ENCODE results near the gene SAMD14. TPM values are rescaled to one million over a fixed set of nuclear protein-coding genes. Genes with fewer than 3 reads are reported as not detected.

The SAMD14 gene
- total RNA-seq, 1 donor from 2014 or later: 1.7 TPM

- ATAC-seq: peak; percentile 75
- intact Hi-C loops (cut with DNase I): loop anchor here (5.0 kb wide), 2 partner anchors 39 to 364 kb away; partner anchors contain the start of gene KAT7
These were observed 21.3 kb upstream of the SAMD14 start for GRCh38 chr17:50151041-50151936.

GRCh38 chr17:50150354-50151040 is 20.5 kb upstream of the SAMD14 start, which contains the start of gene PPP1R9B:
PPP1R9B (minus strand) TSS chr17:50150677; CDS start chr17:50150513, 164 bp downstream.
- intact Hi-C loops (cut with DNase I): loop anchor here (5.0 kb wide), 2 partner anchors 38 to 363 kb away; partner anchors contain the start of gene KAT7
- no peak for ATAC-seq
- DNase-seq (ENCODE audit: missing footprints): no peak

More at GRCh38 chr17:50151041-50151936, 21.3 kb upstream of the SAMD14 start:
- DNase-seq (ENCODE audit: missing footprints): peak; percentile 95

- ATAC-seq (no peak), DNase-seq (ENCODE audit: missing footprints) (peak; percentile 90)
- intact Hi-C loops (cut with DNase I): loop anchor here (5.0 kb wide), 2 partner anchors 37 to 362 kb away; partner anchors contain the start of gene KAT7
These were observed 19.7 kb upstream of the SAMD14 start for GRCh38 chr17:50149417-50150353.

GRCh38 chr17:50149091-50149416 is 19.1 kb upstream of the SAMD14 start:
- intact Hi-C loops (cut with DNase I): no loop called here
- no peak for ATAC-seq
- DNase-seq (ENCODE audit: missing footprints): no peak

GRCh38 chr17:50148226-50149090 is 18.5 kb upstream of the SAMD14 start:
- intact Hi-C loops (cut with DNase I): no loop called here
- ATAC-seq: peak; percentile 1
- DNase-seq (ENCODE audit: missing footprints): peak; percentile 82

GRCh38 chr17:50147841-50148225 is 17.9 kb upstream of the SAMD14 start:
- peak; percentile 65 for DNase-seq (ENCODE audit: missing footprints)
- intact Hi-C loops (cut with DNase I): no loop called here
- peak; percentile 12 for ATAC-seq

- ATAC-seq (no peak), DNase-seq (ENCODE audit: missing footprints) (peak; percentile 69)
- intact Hi-C loops (cut with DNase I): no loop called here
These were observed 17.1 kb upstream of the SAMD14 start for GRCh38 chr17:50146927-50147665.

- no peak for ATAC-seq
- intact Hi-C loops (cut with DNase I): no loop called here
- DNase-seq (ENCODE audit: missing footprints): peak; percentile 50
These were observed 16.4 kb upstream of the SAMD14 start for GRCh38 chr17:50146230-50146926.

GRCh38 chr17:50145532-50146229 is 15.7 kb upstream of the SAMD14 start:
- peak; percentile 13 for DNase-seq (ENCODE audit: missing footprints)
- intact Hi-C loops (cut with DNase I): no loop called here

GRCh38 chr17:50144845-50145531 is 15.0 kb upstream of the SAMD14 start:
- DNase-seq (ENCODE audit: missing footprints) (no peak), ATAC-seq (peak; percentile 21)
- intact Hi-C loops (cut with DNase I): no loop called here

More at GRCh38 chr17:50145532-50146229, 15.7 kb upstream of the SAMD14 start:
- ATAC-seq: no peak

GRCh38 chr17:50144355-50144754 is 14.4 kb upstream of the SAMD14 start:
- intact Hi-C loops (cut with DNase I): no loop called here
- no peak for DNase-seq (ENCODE audit: missing footprints)
- ATAC-seq: no peak

- intact Hi-C loops (cut with DNase I): no loop called here
- no peak for ATAC-seq
- no peak for DNase-seq (ENCODE audit: missing footprints)
These were observed 13.7 kb upstream of the SAMD14 start for GRCh38 chr17:50143461-50144176.

- DNase-seq (ENCODE audit: missing footprints) (no peak), ATAC-seq (no peak)
- intact Hi-C loops (cut with DNase I): loop anchor here (2.0 kb wide), 1 partner anchor 35 kb away; no protein-coding TSS in a partner anchor
These were observed 11.8 kb upstream of the SAMD14 start for GRCh38 chr17:50141745-50142110.

GRCh38 chr17:50141026-50141744 is 11.2 kb upstream of the SAMD14 start:
- DNase-seq (ENCODE audit: missing footprints): no peak
- ATAC-seq: no peak
- intact Hi-C loops (cut with DNase I): loop anchor here (2.0 kb wide), 1 partner anchor 36 kb away; no protein-coding TSS in a partner anchor
